Measurements from ENCODE around the gene GAB3. TPM values are rescaled to one million over a fixed set of nuclear protein-coding genes. Genes with fewer than 3 reads are reported as not detected.

Gene GAB3
- total and polyA plus RNA-seq, 2 donors (not counting 3 experiments of a cell fraction or from before 2014, with no cell fraction given) = 6.0 to 6.2 TPM

- H3K9me3 ChIP-seq (replicated peaks; ENCODE audit: control insufficient read depth, insufficient read depth, low read length) = no peaks in the 10 kb centered on the region
- H3K4me3 ChIP-seq (replicated peaks in 1 of 3; ENCODE audit: insufficient read depth in 1 of 3, low read depth in 1 of 3, low read length in 3 of 3) = no peak overlapping the region
- BruUV-seq (replicated peaks) = no TSS peak
- ChIA-PET CTCF (interaction anchor here (0.6 to 4.7 kb wide), 2 partner anchors 12 to 17 kb away, joined by 4 to 26 read pairs; no protein-coding TSS in a partner anchor), POLR2A (no interaction called here)
- TF ChIP-seq GATA2 (IDR thresholded peaks at IDR 0.05; ENCODE audit: insufficient read depth, insufficient read length, low read depth, low read length) (no peak), FOS (IDR thresholded peaks at IDR 0.05; ENCODE audit: borderline replicate concordance, insufficient read depth, low read length) (no peak)
- H3K4me2 ChIP-seq (ENCODE audit: insufficient read depth, low read length) = no peak overlapping the region
- no peaks in the 10 kb centered on the region for H3K79me2 ChIP-seq (ENCODE audit: control insufficient read depth, insufficient read depth, low read length)
- H2AFZ ChIP-seq (ENCODE audit: low read depth, low read length) = no peak overlapping the region
- no peak for FAIRE-seq
- H4K20me1 ChIP-seq (replicated peaks; ENCODE audit: control insufficient read depth, extremely low read depth, insufficient read depth, low read length) = no peaks in the 10 kb centered on the region
- H3K36me3 ChIP-seq (ENCODE audit: control insufficient read depth in 2 of 2, extremely low read depth in 1 of 2, insufficient read depth in 2 of 2, low read length in 2 of 2) = no peaks in the 10 kb centered on the region
- H3K27ac ChIP-seq (ENCODE audit: insufficient read depth, low read depth, low read length) = no peak overlapping the region
- intact Hi-C loops (cut with micrococcal nuclease) (no loop called here), dilution Hi-C loops (cut with MboI; ENCODE audit: extremely low pct_ligation_motif_present, low sequenced_read_pairs) (no loop called here)
- no peaks in the 10 kb centered on the region for H3K9me1 ChIP-seq (replicated peaks; ENCODE audit: control insufficient read depth, extremely low read depth, insufficient read depth, low read length)
- H3K27me3 ChIP-seq (ENCODE audit: control insufficient read depth in 2 of 2, insufficient read depth in 2 of 2, low read length in 2 of 2) = no peaks in the 10 kb centered on the region
- no peak for DNase-seq (ENCODE audit: low read depth, low spot score)
- no peak overlapping the region for H3K9ac ChIP-seq (replicated peaks; ENCODE audit: extremely low read depth, insufficient read depth, low read length)
- peaks cover 95% of the 10 kb centered on the region for H3K4me1 ChIP-seq (ENCODE audit: control insufficient read depth, extremely low read depth, insufficient read depth, low read length)
Observed at GRCh38 chrX:154731881-154732280, 19.0 kb downstream of the GAB3 start.

DNA sequence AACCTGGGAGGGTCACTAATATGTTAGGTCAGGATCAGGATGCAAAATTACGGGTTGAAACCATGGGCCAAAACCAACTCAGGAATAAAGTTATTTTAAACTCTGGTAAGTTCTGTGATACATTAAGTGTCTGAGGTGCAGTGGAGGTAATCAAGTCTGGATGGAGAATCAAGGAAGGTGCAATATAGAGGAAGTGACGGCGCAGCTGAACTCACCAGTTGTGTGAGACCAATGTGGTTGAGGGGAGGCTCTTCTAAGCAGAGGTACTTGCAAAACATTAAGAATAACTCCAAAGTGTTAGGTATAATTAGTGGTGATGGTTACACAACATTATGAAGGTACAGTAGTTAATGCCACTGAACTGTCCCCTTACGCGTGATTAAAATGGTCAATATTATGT lies 19.7 kb downstream of the GAB3 start:
- Histone ChIP-seq H3K36me3 (ENCODE audit: control insufficient read depth in 2 of 2, extremely low read depth in 1 of 2, insufficient read depth in 2 of 2, low read length in 2 of 2) (no peaks in the 10 kb centered on the region), H3K4me1 (ENCODE audit: control insufficient read depth, extremely low read depth, insufficient read depth, low read length) (peaks cover 96% of the 10 kb centered on the region), H3K27me3 (ENCODE audit: control insufficient read depth in 2 of 2, insufficient read depth in 2 of 2, low read length in 2 of 2) (no peaks in the 10 kb centered on the region), H3K9me3 (replicated peaks; ENCODE audit: control insufficient read depth, insufficient read depth, low read length) (no peaks in the 10 kb centered on the region), H3K27ac (ENCODE audit: insufficient read depth, low read depth, low read length) (peak overlapping the region; percentile 74), H4K20me1 (replicated peaks; ENCODE audit: control insufficient read depth, extremely low read depth, insufficient read depth, low read length) (no peaks in the 10 kb centered on the region), H3K9me1 (replicated peaks; ENCODE audit: control insufficient read depth, extremely low read depth, insufficient read depth, low read length) (no peaks in the 10 kb centered on the region), H3K79me2 (ENCODE audit: control insufficient read depth, insufficient read depth, low read length) (no peaks in the 10 kb centered on the region), H3K4me3 (replicated peaks in 1 of 3; ENCODE audit: insufficient read depth in 1 of 3, low read depth in 1 of 3, low read length in 3 of 3) (no peak overlapping the region), H3K9ac (replicated peaks; ENCODE audit: extremely low read depth, insufficient read depth, low read length) (no peak overlapping the region), H3K4me2 (ENCODE audit: insufficient read depth, low read length) (peak overlapping the region; percentile 48), H2AFZ (ENCODE audit: low read depth, low read length) (no peak overlapping the region)
- TF ChIP-seq FOS (IDR thresholded peaks at IDR 0.05; ENCODE audit: borderline replicate concordance, insufficient read depth, low read length) (no peak), MYC (IDR thresholded peaks at IDR 0.05; ENCODE audit: low read depth, low read length) (no peak), POLR2AphosphoS5 (IDR thresholded peaks at IDR 0.05; ENCODE audit: insufficient read depth, low read depth, low read length) (no peak), POLR2A (IDR thresholded peaks at IDR 0.05; ENCODE audit: low read depth, low read length) (no peak), GATA2 (IDR thresholded peaks at IDR 0.05; ENCODE audit: insufficient read depth, insufficient read length, low read depth, low read length) (no peak), EZH2 (IDR thresholded peaks at IDR 0.05; ENCODE audit: borderline replicate concordance, low read depth, low read length, severe bottlenecking) (no peak), MAX (IDR thresholded peaks at IDR 0.05; ENCODE audit: insufficient read depth, insufficient read length) (no peak), JUN (IDR thresholded peaks at IDR 0.05; ENCODE audit: borderline replicate concordance, insufficient read depth, insufficient read length, low read depth) (no peak)
- TF ChIP-seq, protein P1, sequence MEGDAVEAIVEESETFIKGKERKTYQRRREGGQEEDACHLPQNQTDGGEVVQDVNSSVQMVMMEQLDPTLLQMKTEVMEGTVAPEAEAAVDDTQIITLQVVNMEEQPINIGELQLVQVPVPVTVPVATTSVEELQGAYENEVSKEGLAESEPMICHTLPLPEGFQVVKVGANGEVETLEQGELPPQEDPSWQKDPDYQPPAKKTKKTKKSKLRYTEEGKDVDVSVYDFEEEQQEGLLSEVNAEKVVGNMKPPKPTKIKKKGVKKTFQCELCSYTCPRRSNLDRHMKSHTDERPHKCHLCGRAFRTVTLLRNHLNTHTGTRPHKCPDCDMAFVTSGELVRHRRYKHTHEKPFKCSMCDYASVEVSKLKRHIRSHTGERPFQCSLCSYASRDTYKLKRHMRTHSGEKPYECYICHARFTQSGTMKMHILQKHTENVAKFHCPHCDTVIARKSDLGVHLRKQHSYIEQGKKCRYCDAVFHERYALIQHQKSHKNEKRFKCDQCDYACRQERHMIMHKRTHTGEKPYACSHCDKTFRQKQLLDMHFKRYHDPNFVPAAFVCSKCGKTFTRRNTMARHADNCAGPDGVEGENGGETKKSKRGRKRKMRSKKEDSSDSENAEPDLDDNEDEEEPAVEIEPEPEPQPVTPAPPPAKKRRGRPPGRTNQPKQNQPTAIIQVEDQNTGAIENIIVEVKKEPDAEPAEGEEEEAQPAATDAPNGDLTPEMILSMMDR (IDR thresholded peaks at IDR 0.05; ENCODE audit: extremely low read depth in 1 of 2, insufficient read depth in 1 of 2, low read depth in 1 of 2, low read length in 2 of 2) = no peak
- DNase-seq (ENCODE audit: low read depth, low spot score) = no peak
- no TSS peak for BruUV-seq (replicated peaks)
- CTCF ChIA-PET = interaction anchor here (4.7 kb wide), 1 partner anchor 17 kb away, joined by 26 read pairs; no protein-coding TSS in a partner anchor
- FAIRE-seq = no peak
- intact Hi-C loops (cut with micrococcal nuclease) (no loop called here), dilution Hi-C loops (cut with MboI; ENCODE audit: extremely low pct_ligation_motif_present, low sequenced_read_pairs) (no loop called here)
- POLR2A ChIA-PET = no interaction called here
